ENCODE measurements around the gene ZNF718.
"Not testable (repeated sequence)": the region's sequence is repeated elsewhere in the genome, so short reads cannot be mapped to it uniquely, and the experiment has no call there.

- TF ChIP-seq, protein P1, sequence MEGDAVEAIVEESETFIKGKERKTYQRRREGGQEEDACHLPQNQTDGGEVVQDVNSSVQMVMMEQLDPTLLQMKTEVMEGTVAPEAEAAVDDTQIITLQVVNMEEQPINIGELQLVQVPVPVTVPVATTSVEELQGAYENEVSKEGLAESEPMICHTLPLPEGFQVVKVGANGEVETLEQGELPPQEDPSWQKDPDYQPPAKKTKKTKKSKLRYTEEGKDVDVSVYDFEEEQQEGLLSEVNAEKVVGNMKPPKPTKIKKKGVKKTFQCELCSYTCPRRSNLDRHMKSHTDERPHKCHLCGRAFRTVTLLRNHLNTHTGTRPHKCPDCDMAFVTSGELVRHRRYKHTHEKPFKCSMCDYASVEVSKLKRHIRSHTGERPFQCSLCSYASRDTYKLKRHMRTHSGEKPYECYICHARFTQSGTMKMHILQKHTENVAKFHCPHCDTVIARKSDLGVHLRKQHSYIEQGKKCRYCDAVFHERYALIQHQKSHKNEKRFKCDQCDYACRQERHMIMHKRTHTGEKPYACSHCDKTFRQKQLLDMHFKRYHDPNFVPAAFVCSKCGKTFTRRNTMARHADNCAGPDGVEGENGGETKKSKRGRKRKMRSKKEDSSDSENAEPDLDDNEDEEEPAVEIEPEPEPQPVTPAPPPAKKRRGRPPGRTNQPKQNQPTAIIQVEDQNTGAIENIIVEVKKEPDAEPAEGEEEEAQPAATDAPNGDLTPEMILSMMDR (IDR thresholded peaks at IDR 0.05; ENCODE audit: borderline replicate concordance, extremely low read depth, low read length, poor library complexity, severe bottlenecking): not testable (repeated sequence)
- TF ChIP-seq EZH2 (IDR thresholded peaks at IDR 0.05; ENCODE audit: borderline replicate concordance, low read depth, low read length, severe bottlenecking): not testable (repeated sequence)
These were observed 57.9 kb downstream of the ZNF718 start for GRCh38 chr4:182225-182624.

Measured in DND-41 (cell line).